ENCODE results near the gene SELPLG. TPM values are rescaled to one million over a fixed set of nuclear protein-coding genes. Genes with fewer than 3 reads are reported as not detected.

Gene SELPLG
- total and polyA plus RNA-seq, 2 experiments from 2014 or later, result 4.4 to 6.7 TPM

- Histone ChIP-seq H4K20me1 (ENCODE audit: insufficient read depth) (no peaks in the 10 kb centered on the region), H3K9me2 (ENCODE audit: insufficient read depth) (no peaks in the 10 kb centered on the region), H3K9me3 (ENCODE audit: low read depth) (no peaks in the 10 kb centered on the region), H3K4me1 (ENCODE audit: insufficient read depth) (no peaks in the 10 kb centered on the region), H3K36me3 (ENCODE audit: low read depth) (no peaks in the 10 kb centered on the region), H3K79me2 (ENCODE audit: insufficient read depth) (no peaks in the 10 kb centered on the region), H2AFZ (no peak overlapping the region), H3K4me3 (no peak overlapping the region), H3F3A (ENCODE audit: insufficient read depth) (peaks cover 20% of the 10 kb centered on the region), H3K4me2 (ENCODE audit: unreplicated experiment) (no peak overlapping the region), H3K27me3 (replicated peaks; ENCODE audit: insufficient read depth) (no peaks in the 10 kb centered on the region), H3K27ac (no peak overlapping the region), H3K9ac (no peak overlapping the region)
- in situ Hi-C loops (cut with MboI), result loop anchor here (5.0 kb wide), 1 partner anchor 44 kb away; no protein-coding TSS in a partner anchor
- no peak for TF ChIP-seq EZH2phosphoT487 (IDR thresholded peaks at IDR 0.05; ENCODE audit: insufficient read depth, low read depth)
- WGBS, 2 experiments (ENCODE audit: low coverage in 1 of 2, low lambda C conversion rate in 2 of 2, missing lambda C conversion rate in 2 of 2), result 45 to 52% methylated on average over 2 of the region's 2 CpGs
- DNase-seq, result peak; percentile 45
Observed at GRCh38 chr12:108573317-108573716, 60.4 kb downstream of the SELPLG start.

GRCh38 chr12:108572166-108572790 lies 61.4 kb downstream of the SELPLG start:
- H3K79me2 ChIP-seq (ENCODE audit: insufficient read depth), result no peaks in the 10 kb centered on the region
- H3K27me3 ChIP-seq (replicated peaks; ENCODE audit: insufficient read depth), result no peaks in the 10 kb centered on the region
- H3K9ac ChIP-seq, result no peak overlapping the region
- TF ChIP-seq EZH2phosphoT487 (IDR thresholded peaks at IDR 0.05; ENCODE audit: insufficient read depth, low read depth) (no peak), EZH2 (IDR thresholded peaks at IDR 0.05; ENCODE audit: insufficient read depth, poor library complexity, severe bottlenecking) (no peak)
- peaks cover 5% of the 10 kb centered on the region for H3K36me3 ChIP-seq (ENCODE audit: low read depth)
- H3K9me3 ChIP-seq (ENCODE audit: low read depth), result no peaks in the 10 kb centered on the region
- peaks cover 30% of the 10 kb centered on the region for H3F3A ChIP-seq (ENCODE audit: insufficient read depth)
- in situ Hi-C loops (cut with MboI), result loop anchor here (5.0 kb wide), 1 partner anchor 45 kb away; no protein-coding TSS in a partner anchor
- no peaks in the 10 kb centered on the region for H3K9me2 ChIP-seq (ENCODE audit: insufficient read depth)
- H3K27ac ChIP-seq, result no peak overlapping the region
- H4K20me1 ChIP-seq (ENCODE audit: insufficient read depth), result no peaks in the 10 kb centered on the region
- H3K4me2 ChIP-seq (ENCODE audit: unreplicated experiment), result no peak overlapping the region
- no peak overlapping the region for H2AFZ ChIP-seq
- no peak for DNase-seq
- no peaks in the 10 kb centered on the region for H3K4me1 ChIP-seq (ENCODE audit: insufficient read depth)
- H3K4me3 ChIP-seq, result no peak overlapping the region
- WGBS, 2 experiments (ENCODE audit: low coverage in 1 of 2, low lambda C conversion rate in 2 of 2, missing lambda C conversion rate in 2 of 2), result 90 to 92% methylated on average over 8 of the region's 8 CpGs

Small RNA genes lying within 50 kb of the gene (microRNA-seq; reads per million reads assigned to microRNA genes)
- gene MIR4496 (ENCODE audit: borderline number of aligned reads), result not detected

Small RNA genes lying within 50 kb of the gene (small RNA-seq; reads per million reads assigned to genes)
- not detected for gene RNU7-169P (ENCODE audit: low read depth, low replicate concordance)

Other genes with a start within 250 kb of the SELPLG start
- gene FICD, start 118.6 kb downstream of the SELPLG start, total RNA-seq (2014; rRNA removed; shearing (Covaris generic)), result 8.6 and 9.4 TPM in 2 replicates
- 11.6 TPM in 2 replicates for gene FICD, start 118.6 kb downstream of the SELPLG start, polyA plus RNA-seq (2016; fragmentation: Nextera tagmentation; extraction: Ambion mirVana)
- 29.7 and 34.0 TPM in 2 replicates for gene SART3, start 72.7 kb downstream of the SELPLG start, total RNA-seq (2014; rRNA removed; shearing (Covaris generic))
- gene SART3, start 72.7 kb downstream of the SELPLG start, polyA plus RNA-seq (2016; fragmentation: Nextera tagmentation; extraction: Ambion mirVana), result 20.5 and 20.8 TPM in 2 replicates
- 145 and 159 TPM in 2 replicates for gene ISCU, start 71.3 kb downstream of the SELPLG start, total RNA-seq (2014; rRNA removed; shearing (Covaris generic))
- gene ISCU, start 71.3 kb downstream of the SELPLG start, polyA plus RNA-seq (2016; fragmentation: Nextera tagmentation; extraction: Ambion mirVana), result 237 and 240 TPM in 2 replicates
- 58.6 and 93.2 TPM in 2 replicates for gene TMEM119, start 35.8 kb downstream of the SELPLG start, total RNA-seq (2014; rRNA removed; shearing (Covaris generic))
- 55.5 and 58.1 TPM in 2 replicates for gene TMEM119, start 35.8 kb downstream of the SELPLG start, polyA plus RNA-seq (2016; fragmentation: Nextera tagmentation; extraction: Ambion mirVana)
- 170 and 172 TPM in 2 replicates for gene CORO1C, start 97.6 kb upstream of the SELPLG start, total RNA-seq (2014; rRNA removed; shearing (Covaris generic))
- 401 and 403 TPM in 2 replicates for gene CORO1C, start 97.6 kb upstream of the SELPLG start, polyA plus RNA-seq (2016; fragmentation: Nextera tagmentation; extraction: Ambion mirVana)
- 21.9 and 33.5 TPM in 2 replicates for gene SSH1, start 223.7 kb upstream of the SELPLG start, total RNA-seq (2014; rRNA removed; shearing (Covaris generic))
- 44.0 and 49.0 TPM in 2 replicates for gene SSH1, start 223.7 kb upstream of the SELPLG start, polyA plus RNA-seq (2016; fragmentation: Nextera tagmentation; extraction: Ambion mirVana)
- gene DAO, start 246.2 kb upstream of the SELPLG start, total RNA-seq (2014; rRNA removed; shearing (Covaris generic)), result not detected in 2 replicates
- not detected in 2 replicates for gene DAO, start 246.2 kb upstream of the SELPLG start, polyA plus RNA-seq (2016; fragmentation: Nextera tagmentation; extraction: Ambion mirVana)

Data from GM23248 (cell line).